Testis (tissue), 2 donors: ENCODE measurements around the gene TRAT1.

Source experiments
- POLR2A ChIP-seq: fragments of 450-650 bp; IDR thresholded peaks from one replicate; pipeline ENCODE4 v1.6.1; 2017; ENCODE audit warnings: antibody characterized with exemption, mild to moderate bottlenecking, moderate library complexity
- TF ChIP-seq, protein P1 (sequence below), 3 experiments: fragments of 450-650 bp in 2 of 3; fragments of 200-600 bp in 1 of 3; sonication (generic) in 1 of 3; IDR thresholded peaks; one replicate each; pipeline ENCODE4 v1.5.1; 2016 to 2019; ENCODE audit warnings: antibody characterized with exemption in 3 of 3, mild to moderate bottlenecking in 2 of 3, moderate library complexity in 1 of 3

DNA sequence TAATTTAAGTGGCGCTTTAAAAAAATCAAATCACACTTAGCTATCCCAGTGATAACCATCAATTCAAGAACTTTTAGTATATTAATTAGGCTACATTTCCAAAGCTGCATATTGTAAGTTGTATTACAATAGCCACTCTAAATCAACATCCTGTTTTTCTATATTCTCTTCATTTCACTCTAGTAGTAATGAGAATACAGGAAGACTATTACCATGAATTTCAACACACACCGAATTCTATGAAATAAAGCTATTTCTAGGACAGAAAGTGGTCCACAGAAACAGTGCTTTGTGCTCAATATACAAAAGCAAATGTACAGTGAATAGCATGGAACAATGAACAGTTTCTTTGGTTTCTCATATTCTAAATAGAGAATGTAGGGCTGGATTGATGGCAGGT lies 24.6 kb downstream of the TRAT1 start:
- TF ChIP-seq, protein P1, sequence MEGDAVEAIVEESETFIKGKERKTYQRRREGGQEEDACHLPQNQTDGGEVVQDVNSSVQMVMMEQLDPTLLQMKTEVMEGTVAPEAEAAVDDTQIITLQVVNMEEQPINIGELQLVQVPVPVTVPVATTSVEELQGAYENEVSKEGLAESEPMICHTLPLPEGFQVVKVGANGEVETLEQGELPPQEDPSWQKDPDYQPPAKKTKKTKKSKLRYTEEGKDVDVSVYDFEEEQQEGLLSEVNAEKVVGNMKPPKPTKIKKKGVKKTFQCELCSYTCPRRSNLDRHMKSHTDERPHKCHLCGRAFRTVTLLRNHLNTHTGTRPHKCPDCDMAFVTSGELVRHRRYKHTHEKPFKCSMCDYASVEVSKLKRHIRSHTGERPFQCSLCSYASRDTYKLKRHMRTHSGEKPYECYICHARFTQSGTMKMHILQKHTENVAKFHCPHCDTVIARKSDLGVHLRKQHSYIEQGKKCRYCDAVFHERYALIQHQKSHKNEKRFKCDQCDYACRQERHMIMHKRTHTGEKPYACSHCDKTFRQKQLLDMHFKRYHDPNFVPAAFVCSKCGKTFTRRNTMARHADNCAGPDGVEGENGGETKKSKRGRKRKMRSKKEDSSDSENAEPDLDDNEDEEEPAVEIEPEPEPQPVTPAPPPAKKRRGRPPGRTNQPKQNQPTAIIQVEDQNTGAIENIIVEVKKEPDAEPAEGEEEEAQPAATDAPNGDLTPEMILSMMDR (IDR thresholded peaks at IDR 0.05) = no peak
- TF ChIP-seq POLR2A = no peak
